ENCODE data around the gene KCNG2. TPM values are rescaled to one million over a fixed set of nuclear protein-coding genes. Genes with fewer than 3 reads are reported as not detected.

KCNG2 gene
- total RNA-seq, 1 donor from 2014 or later: not detected

- Mint-ChIP-seq H3K4me3 (no peak overlapping the region), H3K27ac (no peak overlapping the region), H3K27me3 (ENCODE audit: low read depth) (peaks cover 7% of the 10 kb centered on the region), H3K9me3 (no peaks in the 10 kb centered on the region), H3K4me1 (peaks cover 2% of the 10 kb centered on the region), H3K36me3 (no peaks in the 10 kb centered on the region)
- no peak for TF ChIP-seq CTCF (IDR thresholded peaks at IDR 0.05; ENCODE audit: unreplicated experiment)
- no peak for DNase-seq (ENCODE audit: low spot score in 2 of 2, unreplicated experiment in 2 of 2)
Observed at GRCh38 chr18:79872527-79873444, 75.0 kb downstream of the KCNG2 start.

GRCh38 chr18:79873449-79874110 lies 75.8 kb downstream of the KCNG2 start:
- Mint-ChIP-seq H3K4me3 (no peak overlapping the region), H3K27ac (no peak overlapping the region), H3K9me3 (no peaks in the 10 kb centered on the region), H3K4me1 (peaks cover 2% of the 10 kb centered on the region), H3K27me3 (ENCODE audit: low read depth) (peaks cover 7% of the 10 kb centered on the region), H3K36me3 (no peaks in the 10 kb centered on the region)
- no peak for DNase-seq (ENCODE audit: low spot score in 2 of 2, unreplicated experiment in 2 of 2)
- no peak for TF ChIP-seq CTCF (IDR thresholded peaks at IDR 0.05; ENCODE audit: unreplicated experiment)

- Mint-ChIP-seq H3K4me3 (no peak overlapping the region), H3K27ac (no peak overlapping the region), H3K9me3 (no peaks in the 10 kb centered on the region), H3K4me1 (peaks cover 2% of the 10 kb centered on the region), H3K27me3 (ENCODE audit: low read depth) (peaks cover 7% of the 10 kb centered on the region), H3K36me3 (no peaks in the 10 kb centered on the region)
- DNase-seq (ENCODE audit: low spot score in 2 of 2, unreplicated experiment in 2 of 2): no peak
- no peak for TF ChIP-seq CTCF (IDR thresholded peaks at IDR 0.05; ENCODE audit: unreplicated experiment)
Observed at GRCh38 chr18:79874553-79875530, 77.1 kb downstream of the KCNG2 start.

- TF ChIP-seq CTCF (IDR thresholded peaks at IDR 0.05; ENCODE audit: unreplicated experiment): no peak
- no peak overlapping the region for H3K27ac Mint-ChIP-seq
- no peaks in the 10 kb centered on the region for H3K36me3 Mint-ChIP-seq
- H3K4me3 Mint-ChIP-seq: no peak overlapping the region
- peaks cover 7% of the 10 kb centered on the region for H3K27me3 Mint-ChIP-seq (ENCODE audit: low read depth)
- H3K4me1 Mint-ChIP-seq: peaks cover 2% of the 10 kb centered on the region
- H3K9me3 Mint-ChIP-seq: peaks cover 1% of the 10 kb centered on the region
- no peak for DNase-seq (ENCODE audit: low spot score in 2 of 2, unreplicated experiment in 2 of 2)
Observed at GRCh38 chr18:79875531-79875919, 77.8 kb downstream of the KCNG2 start.

- H3K36me3 Mint-ChIP-seq: no peaks in the 10 kb centered on the region
- no peak overlapping the region for H3K27ac Mint-ChIP-seq
- TF ChIP-seq CTCF (IDR thresholded peaks at IDR 0.05; ENCODE audit: unreplicated experiment): no peak
- H3K4me1 Mint-ChIP-seq: peaks cover 2% of the 10 kb centered on the region
- peaks cover 6% of the 10 kb centered on the region for H3K9me3 Mint-ChIP-seq
- DNase-seq (ENCODE audit: low spot score in 2 of 2, unreplicated experiment in 2 of 2): no peak
- H3K4me3 Mint-ChIP-seq: no peak overlapping the region
- peaks cover 7% of the 10 kb centered on the region for H3K27me3 Mint-ChIP-seq (ENCODE audit: low read depth)
Observed at GRCh38 chr18:79875931-79876461, 78.3 kb downstream of the KCNG2 start.

All from mesothelial cell of epicardium (in vitro differentiated cells).